HCT116 (cell line): Measurements from ENCODE around the gene SLC13A3. TPM values are rescaled to one million over a fixed set of nuclear protein-coding genes. Genes with fewer than 3 reads are reported as not detected.

Experiments
- ATAC-seq: fragments of 200-7000 bp; cut with Tn5 transposase; 2 replicates; pipeline ENCODE4 v1.9.1; 2020; ENCODE audit warnings: mild to moderate bottlenecking, moderate library complexity
- BruUV-seq: library from RNA; stranded (reverse); fragments of 400-500 nt; replicated peaks from 2 replicates; lab custom pipeline; 2021; lab: Mats Ljungman, UMichigan
- CTCF ChIA-PET: fragments of 300-600 bp; sonication (Branson Sonifier 250); formaldehyde crosslinking; loops from one replicate; lab custom pipeline; 2021; ENCODE audit warnings: antibody characterized with exemption; lab: Charles Lee
- POLR2A ChIA-PET: fragments of 300-600, 350-600 bp; sonication (Branson Sonifier 250); formaldehyde crosslinking; loops from one replicate; lab custom pipeline; 2021; ENCODE audit warnings: antibody characterized with exemption; lab: Charles Lee
- RAD21 ChIA-PET, 2 experiments: fragments of 300-600 bp; sonication (Branson Sonifier 250); formaldehyde crosslinking; loops; one replicate each; lab custom pipeline; 2023; ENCODE audit warnings: low total read pairs in 2 of 2; ENCODE audit not compliant: uncharacterized antibody in 2 of 2, unreplicated experiment in 2 of 2, low non-redundant PET in 1 of 2; lab: Charles Lee
- DNase-seq: peaks from one replicate; pipeline ENCODE4 v3.0.0-alpha.2; 2010; ENCODE audit warnings: low read depth, low spot score
- H2AFZ ChIP-seq: fragments of 200-600 bp; shearing (Covaris generic), sonication (generic); 2 replicates; pipeline ENCODE4 v1.6.1; 2017; ENCODE audit warnings: low read depth, mixed run types, mixed read lengths, antibody characterized with exemption, low read length; ENCODE audit not compliant: poor library complexity, severe bottlenecking
- H3K27ac ChIP-seq: 2 replicates; pipeline ENCODE4 v1.5.1; 2012; ENCODE audit warnings: low read depth, low read length
- H3K27me3 ChIP-seq: fragments of 200-600 bp; sonication (generic); 2 replicates; pipeline ENCODE4 v1.6.1; 2016; ENCODE audit warnings: mixed run types, low read length, mixed read lengths; ENCODE audit not compliant: insufficient read depth
- H3K36me3 ChIP-seq, 2 experiments: fragments of 200-500 bp in 1 of 2; fragments of 200-600 bp in 1 of 2; sonication (Bioruptor generic) in 1 of 2; sonication (generic) in 1 of 2; 2 replicates each; pipeline versions ENCODE4 v1.5.1 to v1.6.1; 2014 to 2016; ENCODE audit warnings: low read length in 2 of 2, inconsistent platforms in 1 of 2, mixed read lengths in 1 of 2, mixed run types in 1 of 2; ENCODE audit not compliant: insufficient read depth in 2 of 2, control insufficient read depth in 1 of 2
- H3K4me1 ChIP-seq, 2 experiments: fragments of 200-600 bp in 1 of 2; sonication (generic) in 1 of 2; 2 replicates each; pipeline versions ENCODE4 v1.5.1 to v1.6.1; 2012 to 2017; ENCODE audit warnings: low read length in 2 of 2, inconsistent platforms in 1 of 2, mild to moderate bottlenecking in 1 of 2, mixed read lengths in 1 of 2, mixed run types in 1 of 2, moderate library complexity in 1 of 2; ENCODE audit not compliant: insufficient read depth in 2 of 2, control insufficient read depth in 1 of 2
- H3K4me2 ChIP-seq: fragments of 200-600 bp; sonication (generic); 2 replicates; pipeline ENCODE4 v1.6.1; 2017; ENCODE audit warnings: mixed run types, low read length, mixed read lengths
- H3K4me3 ChIP-seq, 2 experiments: fragments of 200-600 bp in 1 of 2; sonication (generic) in 1 of 2; replicated peaks in 1 of 2; 2 replicates each; pipeline ENCODE4 v1.5.1; 2011 to 2016; ENCODE audit warnings: low read length in 2 of 2, control low read depth in 1 of 2, low read depth in 1 of 2, mild to moderate bottlenecking in 1 of 2, mixed read lengths in 1 of 2, mixed run types in 1 of 2
- H3K79me2 ChIP-seq: fragments of 200-600 bp; sonication (generic); 2 replicates; pipeline ENCODE4 v1.6.1; 2017; ENCODE audit warnings: mild to moderate bottlenecking, mixed run types, low read length, moderate library complexity, mixed read lengths; ENCODE audit not compliant: insufficient read depth
- H3K9ac ChIP-seq: fragments of 200-600 bp; sonication (generic); 2 replicates; pipeline ENCODE4 v1.6.1; 2016; ENCODE audit warnings: low read length, mixed read lengths
- H3K9me2 ChIP-seq: fragments of 200-600 bp; sonication (generic), shearing (Covaris generic); 2 replicates; pipeline ENCODE4 v1.6.1; 2017; ENCODE audit warnings: mixed run types, mild to moderate bottlenecking, moderate library complexity; ENCODE audit not compliant: insufficient read depth
- H3K9me3 ChIP-seq, 2 experiments: fragments of 200-500 bp in 1 of 2; fragments of 200-600 bp in 1 of 2; sonication (Bioruptor generic) in 1 of 2; sonication (generic) in 1 of 2; 2 replicates each; pipeline ENCODE4 v1.6.1; 2014 to 2017; ENCODE audit warnings: low read length in 2 of 2, mixed read lengths in 2 of 2, inconsistent platforms in 1 of 2, low read depth in 1 of 2, mild to moderate bottlenecking in 1 of 2, mixed run types in 1 of 2, moderate library complexity in 1 of 2; ENCODE audit not compliant: control insufficient read depth in 1 of 2, insufficient read depth in 1 of 2
- H4K20me1 ChIP-seq: fragments of 200-600 bp; sonication (generic), shearing (Covaris generic); 2 replicates; pipeline ENCODE4 v1.6.1; 2017; ENCODE audit warnings: mixed run types, mild to moderate bottlenecking, moderate library complexity; ENCODE audit not compliant: insufficient read depth
- CBX3 ChIP-seq: IDR thresholded peaks from 2 replicates; pipeline ENCODE4 v1.6.1; 2012; ENCODE audit warnings: low read depth
- EGR1 ChIP-seq: IDR thresholded peaks from 2 replicates; pipeline ENCODE4 v1.6.1; 2012; ENCODE audit warnings: low read depth
- ELF1 ChIP-seq: IDR thresholded peaks from 2 replicates; pipeline ENCODE4 v1.6.1; 2012; ENCODE audit warnings: low read depth, borderline replicate concordance
- EZH2 ChIP-seq: fragments of 200-600 bp; sonication (generic); IDR thresholded peaks from 2 replicates; pipeline ENCODE4 v1.6.1; 2017; ENCODE audit warnings: antibody characterized with exemption, mixed run types
- EZH2phosphoT487 ChIP-seq: fragments of 200-600 bp; IDR thresholded peaks from 2 replicates; pipeline ENCODE4 v1.6.1; 2018; ENCODE audit warnings: antibody characterized with exemption, borderline replicate concordance
- FOSL1 ChIP-seq: IDR thresholded peaks from 2 replicates; pipeline ENCODE4 v1.6.1; 2012; ENCODE audit warnings: low read depth
- JUND ChIP-seq: IDR thresholded peaks from 2 replicates; pipeline ENCODE4 v1.6.1; 2012
- POLR2A ChIP-seq: IDR thresholded peaks from 2 replicates; pipeline ENCODE4 v1.7.0; 2011; ENCODE audit warnings: borderline replicate concordance; ENCODE audit not compliant: insufficient read depth, insufficient read length; ENCODE audit errors: extremely low read depth
- POLR2AphosphoS5 ChIP-seq: IDR thresholded peaks from 2 replicates; pipeline ENCODE4 v1.6.1; 2011; ENCODE audit warnings: mild to moderate bottlenecking, low read depth, low read length, moderate library complexity
- RAD21 ChIP-seq: IDR thresholded peaks from 2 replicates; pipeline ENCODE4 v1.6.1; 2012; ENCODE audit warnings: low read depth, mild to moderate bottlenecking
- REST ChIP-seq: IDR thresholded peaks from 2 replicates; pipeline ENCODE4 v1.6.1; 2012; ENCODE audit warnings: low read depth
- SIN3A ChIP-seq: IDR thresholded peaks from 2 replicates; pipeline ENCODE4 v1.6.1; 2012; ENCODE audit warnings: low read depth
- SP1 ChIP-seq: IDR thresholded peaks from 2 replicates; pipeline ENCODE4 v1.6.1; 2012; ENCODE audit warnings: low read depth
- TCF7L2 ChIP-seq: IDR thresholded peaks from 2 replicates; pipeline ENCODE4 v1.7.0; 2011; ENCODE audit warnings: borderline replicate concordance, inconsistent platforms; ENCODE audit not compliant: insufficient read depth, insufficient read length; ENCODE audit errors: extremely low read depth
- YY1 ChIP-seq: IDR thresholded peaks from 2 replicates; pipeline ENCODE4 v1.6.1; 2011; ENCODE audit warnings: low read length, low read depth, moderate library complexity, mild to moderate bottlenecking; ENCODE audit not compliant: insufficient replicate concordance; ENCODE audit errors: extremely low read depth
- ZFX ChIP-seq: fragments of 450-650 bp; IDR thresholded peaks from 2 replicates; pipeline ENCODE4 v1.6.1; 2017
- ZNF274 ChIP-seq: fragments of 200-500 bp; sonication (Bioruptor generic); IDR thresholded peaks from 2 replicates; pipeline ENCODE4 v1.6.1; 2014; ENCODE audit warnings: mild to moderate bottlenecking, low read depth, low read length, inconsistent platforms
- intact Hi-C: fragments of 100-400 bp; cut with micrococcal nuclease; formaldehyde crosslinking; loops from 2 replicates; pipeline ENCODE4 v1.10.0; 2022
- total RNA-seq: library from RNA; stranded (reverse); gene quantifications from one replicate; pipeline ENCODE4 v1.2.1, GENCODE V29; 2021; ENCODE audit not compliant: unreplicated experiment
- TF ChIP-seq, protein P1 (sequence below), 3 experiments: fragments of 200-600 bp in 1 of 3; sonication (generic) in 1 of 3; IDR thresholded peaks in 2 of 3; conservative IDR thresholded peaks in 1 of 3; 2 replicates each; pipeline ENCODE4 v1.5.1; 2012 to 2017; ENCODE audit warnings: low read depth in 2 of 3, low read length in 2 of 3, antibody characterized with exemption in 1 of 3, borderline replicate concordance in 1 of 3, control low read depth in 1 of 3, mild to moderate bottlenecking in 1 of 3, mixed read lengths in 1 of 3, mixed run types in 1 of 3, moderate library complexity in 1 of 3; ENCODE audit not compliant: insufficient read depth in 1 of 3
- TF ChIP-seq, protein P2 (sequence below): IDR thresholded peaks from 2 replicates; pipeline ENCODE4 v1.6.1; 2012

Gene SLC13A3
- total RNA-seq, 1 experiment from 2014 or later: not detected

DNA sequence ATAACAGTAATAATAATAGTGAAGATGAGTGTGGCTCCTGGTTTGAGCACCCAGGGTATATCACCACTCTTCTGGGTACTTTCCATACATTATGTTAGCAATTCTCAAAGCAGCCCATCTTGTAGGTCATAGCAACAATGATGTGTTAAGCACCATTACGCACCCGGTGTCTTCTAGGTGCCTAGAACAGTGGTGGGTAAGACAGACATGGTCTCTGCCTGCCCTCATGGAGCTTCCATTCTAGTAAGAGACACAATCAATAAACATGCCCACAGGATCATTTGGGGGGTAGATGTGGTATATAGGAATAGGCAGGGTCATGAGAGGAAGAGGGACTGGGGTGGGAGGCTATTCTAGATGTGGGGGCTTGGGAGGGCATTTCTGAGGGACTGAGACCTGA lies 79.8 kb downstream of the SLC13A3 start (continued):
- TF ChIP-seq, protein P1, sequence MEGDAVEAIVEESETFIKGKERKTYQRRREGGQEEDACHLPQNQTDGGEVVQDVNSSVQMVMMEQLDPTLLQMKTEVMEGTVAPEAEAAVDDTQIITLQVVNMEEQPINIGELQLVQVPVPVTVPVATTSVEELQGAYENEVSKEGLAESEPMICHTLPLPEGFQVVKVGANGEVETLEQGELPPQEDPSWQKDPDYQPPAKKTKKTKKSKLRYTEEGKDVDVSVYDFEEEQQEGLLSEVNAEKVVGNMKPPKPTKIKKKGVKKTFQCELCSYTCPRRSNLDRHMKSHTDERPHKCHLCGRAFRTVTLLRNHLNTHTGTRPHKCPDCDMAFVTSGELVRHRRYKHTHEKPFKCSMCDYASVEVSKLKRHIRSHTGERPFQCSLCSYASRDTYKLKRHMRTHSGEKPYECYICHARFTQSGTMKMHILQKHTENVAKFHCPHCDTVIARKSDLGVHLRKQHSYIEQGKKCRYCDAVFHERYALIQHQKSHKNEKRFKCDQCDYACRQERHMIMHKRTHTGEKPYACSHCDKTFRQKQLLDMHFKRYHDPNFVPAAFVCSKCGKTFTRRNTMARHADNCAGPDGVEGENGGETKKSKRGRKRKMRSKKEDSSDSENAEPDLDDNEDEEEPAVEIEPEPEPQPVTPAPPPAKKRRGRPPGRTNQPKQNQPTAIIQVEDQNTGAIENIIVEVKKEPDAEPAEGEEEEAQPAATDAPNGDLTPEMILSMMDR (IDR thresholded peaks at IDR 0.05 in 2 of 3, conservative IDR thresholded peaks at IDR 0.05 in 1 of 3; ENCODE audit: borderline replicate concordance in 1 of 3, insufficient read depth in 1 of 3, low read depth in 2 of 3, low read length in 2 of 3): no peak
- TF ChIP-seq ELF1: no peak
- TF ChIP-seq TCF7L2: no peak

DNA sequence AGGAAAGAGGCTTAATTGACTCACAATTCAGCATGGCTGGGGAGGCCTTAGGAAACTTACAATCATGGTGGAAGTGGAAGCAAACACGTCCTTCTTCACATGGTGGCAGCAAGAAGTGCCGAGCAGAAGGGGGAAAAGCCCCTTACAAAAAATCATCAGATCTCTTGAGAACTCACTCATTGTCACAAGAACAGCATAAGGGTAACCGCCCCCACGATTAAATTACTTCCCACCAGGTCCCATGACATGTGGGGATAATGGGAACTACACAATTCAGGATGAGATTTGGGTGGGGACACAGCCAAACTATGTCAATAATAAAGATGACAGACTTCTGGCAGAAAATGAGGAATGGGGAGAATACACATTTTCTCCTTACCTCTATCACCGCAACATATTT lies 80.3 kb downstream of the SLC13A3 start:
- no TSS peak for BruUV-seq
- H3K79me2 ChIP-seq: no peaks in the 10 kb centered on the region
- ATAC-seq (no peak), DNase-seq (no peak)
- RAD21 ChIA-PET: no interaction called here
- no peak overlapping the region for H2AFZ ChIP-seq
- H3K27ac ChIP-seq: no peak overlapping the region
- H3K36me3 ChIP-seq: no peaks in the 10 kb centered on the region
- H3K27me3 ChIP-seq: 0 out of 2 replicates have a peak, but pooled peaks cover 9% of the 10 kb centered on the region
- no peak overlapping the region for H3K9ac ChIP-seq
- no peak overlapping the region for H3K4me2 ChIP-seq
- no peaks in the 10 kb centered on the region for H3K9me3 ChIP-seq
- H3K9me2 ChIP-seq: no peaks in the 10 kb centered on the region
- H4K20me1 ChIP-seq: no peaks in the 10 kb centered on the region
- POLR2A ChIA-PET: no interaction called here
- no peak overlapping the region for H3K4me3 ChIP-seq
- no peaks in the 10 kb centered on the region for H3K4me1 ChIP-seq
- intact Hi-C loops: no loop called here
- CTCF ChIA-PET: no interaction called here
- TF ChIP-seq RAD21 (no peak), CBX3 (no peak), SIN3A (no peak), FOSL1 (no peak), REST (no peak), SP1 (no peak), EZH2phosphoT487 (no peak), POLR2A (no peak), EGR1 (no peak), POLR2AphosphoS5 (no peak), YY1 (no peak), ZFX (no peak), EZH2 (no peak), ZNF274 (no peak), JUND (no peak)
- TF ChIP-seq, protein P2, sequence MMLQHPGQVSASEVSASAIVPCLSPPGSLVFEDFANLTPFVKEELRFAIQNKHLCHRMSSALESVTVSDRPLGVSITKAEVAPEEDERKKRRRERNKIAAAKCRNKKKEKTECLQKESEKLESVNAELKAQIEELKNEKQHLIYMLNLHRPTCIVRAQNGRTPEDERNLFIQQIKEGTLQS: no peak
- TF ChIP-seq, protein P1 (IDR thresholded peaks at IDR 0.05 in 2 of 3, conservative IDR thresholded peaks at IDR 0.05 in 1 of 3; ENCODE audit: borderline replicate concordance in 1 of 3, insufficient read depth in 1 of 3, low read depth in 2 of 3, low read length in 2 of 3): no peak
